Activated naive CD4-positive, alpha-beta T cell treated with anti-CD3 and anti-CD28 coated beads, Interleukin-2, amount 50 U/mL, for 24 hours (primary cell): ENCODE measurements around the gene LYSMD1.
"Not testable (repeated sequence)": the region's sequence is repeated elsewhere in the genome, so short reads cannot be mapped to it uniquely, and the experiment has no call there.

Experiments
- H3K27ac Mint-ChIP-seq: one replicate; pipeline ENCODE4 v1.8.0; 2021; ENCODE audit warnings: mild to moderate bottlenecking, mixed read lengths
- H3K27me3 Mint-ChIP-seq: one replicate; pipeline ENCODE4 v1.8.0; 2021; ENCODE audit warnings: mixed read lengths
- H3K36me3 Mint-ChIP-seq: one replicate; pipeline ENCODE4 v1.8.0; 2021; ENCODE audit warnings: mixed read lengths
- H3K4me1 Mint-ChIP-seq: one replicate; pipeline ENCODE4 v1.8.0; 2021; ENCODE audit warnings: mixed read lengths
- H3K4me3 Mint-ChIP-seq: one replicate; pipeline ENCODE4 v1.8.0; 2021; ENCODE audit warnings: mild to moderate bottlenecking, mixed read lengths
- H3K9me3 Mint-ChIP-seq: one replicate; pipeline ENCODE4 v1.8.0; 2021; ENCODE audit warnings: mixed read lengths

Gene LYSMD1, protein sequence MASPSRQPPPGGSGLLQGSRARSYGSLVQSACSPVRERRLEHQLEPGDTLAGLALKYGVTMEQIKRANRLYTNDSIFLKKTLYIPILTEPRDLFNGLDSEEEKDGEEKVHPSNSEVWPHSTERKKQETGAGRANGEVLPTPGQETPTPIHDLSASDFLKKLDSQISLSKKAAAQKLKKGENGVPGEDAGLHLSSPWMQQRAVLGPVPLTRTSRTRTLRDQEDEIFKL

GRCh38 chr1:151165738-151166504 lies at the start of gene LYSMD1, which contains the start of gene SCNM1:
Gene LYSMD1 (minus strand): TSS chr1:151165902. CDS start chr1:151165258, 644 bp downstream.
Gene SCNM1 (plus strand): TSS chr1:151166144. CDS start chr1:151166153, 9 bp downstream.
- peaks cover 59% of the 10 kb centered on the region for H3K4me1 Mint-ChIP-seq
- H3K4me3 Mint-ChIP-seq = peak within 1 kb of the TSS; percentile 98
- peaks cover 2% of the 10 kb centered on the region for H3K27me3 Mint-ChIP-seq
- peaks cover 14% of the 10 kb centered on the region for H3K36me3 Mint-ChIP-seq
- peak within 1 kb of the TSS; percentile 99 for H3K27ac Mint-ChIP-seq
- H3K9me3 Mint-ChIP-seq = no peaks in the 10 kb centered on the region

GRCh38 chr1:151213560-151213959 lies 47.9 kb upstream of the LYSMD1 start:
- H3K36me3 Mint-ChIP-seq = peaks cover 10% of the 10 kb centered on the region
- no peak overlapping the region for H3K27ac Mint-ChIP-seq
- H3K4me1 Mint-ChIP-seq = peaks cover 39% of the 10 kb centered on the region
- no peaks in the 10 kb centered on the region for H3K27me3 Mint-ChIP-seq
- no peaks in the 10 kb centered on the region for H3K9me3 Mint-ChIP-seq
- peak overlapping the region; percentile 30 for H3K4me3 Mint-ChIP-seq

- peak overlapping the region; percentile 59 for H3K27ac Mint-ChIP-seq
- H3K36me3 Mint-ChIP-seq = peaks cover 10% of the 10 kb centered on the region
- H3K9me3 Mint-ChIP-seq = no peaks in the 10 kb centered on the region
- peaks cover 39% of the 10 kb centered on the region for H3K4me1 Mint-ChIP-seq
- H3K4me3 Mint-ChIP-seq = peak overlapping the region; percentile 61
- no peaks in the 10 kb centered on the region for H3K27me3 Mint-ChIP-seq
Observed at GRCh38 chr1:151211972-151212705, 46.4 kb upstream of the LYSMD1 start.

- no peak overlapping the region for H3K27ac Mint-ChIP-seq
Observed at GRCh38 chr1:151210830-151211229, 45.1 kb upstream of the LYSMD1 start.

GRCh38 chr1:151205381-151205965 lies 39.8 kb upstream of the LYSMD1 start:
- H3K36me3 Mint-ChIP-seq, H3K9me3 Mint-ChIP-seq, H3K27me3 Mint-ChIP-seq, H3K27ac Mint-ChIP-seq, H3K4me3 Mint-ChIP-seq: not testable (repeated sequence)
- H3K4me1 Mint-ChIP-seq = peaks cover 30% of the 10 kb centered on the region

More at GRCh38 chr1:151210830-151211229, 45.1 kb upstream of the LYSMD1 start:
- Mint-ChIP-seq H3K36me3 (peaks cover 10% of the 10 kb centered on the region), H3K4me3 (peak overlapping the region; percentile 11), H3K27me3 (no peaks in the 10 kb centered on the region), H3K4me1 (peaks cover 38% of the 10 kb centered on the region), H3K9me3 (no peaks in the 10 kb centered on the region)

DNA sequence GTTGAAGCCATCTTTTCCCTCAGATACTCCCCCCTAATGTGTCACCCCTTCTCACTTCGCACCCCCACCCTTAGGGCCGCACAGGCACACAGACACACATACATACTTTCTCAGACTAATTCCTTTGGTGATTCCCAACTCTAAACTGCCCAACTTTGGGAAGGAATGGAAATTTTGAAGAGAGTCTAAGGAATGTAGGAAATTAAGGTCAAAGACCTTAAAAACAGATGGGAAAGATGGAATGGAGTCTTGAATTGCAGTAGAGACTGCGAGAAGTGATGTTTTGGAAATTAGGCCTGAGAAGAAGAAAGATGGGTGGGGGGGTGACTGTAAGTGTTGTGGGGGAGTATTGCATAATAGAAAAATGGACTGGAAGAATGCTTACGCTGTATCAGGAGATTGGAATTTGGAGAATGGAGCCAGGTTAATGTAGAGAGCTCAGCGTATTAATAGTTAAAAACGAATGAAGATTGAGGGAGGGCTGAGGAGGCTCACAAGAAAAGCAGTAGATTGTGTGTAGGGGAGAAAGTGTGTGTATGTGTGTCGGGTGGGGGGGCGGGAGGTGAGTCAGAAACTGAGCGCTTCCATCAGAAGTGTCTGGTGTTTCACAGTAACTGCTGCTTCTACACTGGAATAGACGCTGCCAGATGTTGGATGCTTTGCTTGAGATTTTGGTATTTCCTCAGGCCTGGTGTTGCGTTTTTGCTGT lies 34.3 kb upstream of the LYSMD1 start:
- peaks cover 11% of the 10 kb centered on the region for H3K36me3 Mint-ChIP-seq
- peaks cover 53% of the 10 kb centered on the region for H3K4me1 Mint-ChIP-seq
- peak overlapping the region; percentile 99 for H3K27ac Mint-ChIP-seq
- H3K4me3 Mint-ChIP-seq = peak overlapping the region; percentile 100
- no peaks in the 10 kb centered on the region for H3K27me3 Mint-ChIP-seq
- H3K9me3 Mint-ChIP-seq = no peaks in the 10 kb centered on the region

GRCh38 chr1:151198254-151199127 lies 32.8 kb upstream of the LYSMD1 start, which contains the start of gene PIP5K1A:
Gene PIP5K1A (plus strand): TSS chr1:151198552. CDS start chr1:151198997, 445 bp downstream.
- H3K27ac Mint-ChIP-seq = peak within 1 kb of the TSS; percentile 99

GRCh38 chr1:151197863-151198253 lies 32.2 kb upstream of the LYSMD1 start:
- H3K27me3 Mint-ChIP-seq = no peaks in the 10 kb centered on the region
- peak overlapping the region; percentile 99 for H3K27ac Mint-ChIP-seq
- H3K9me3 Mint-ChIP-seq = no peaks in the 10 kb centered on the region
- peaks cover 45% of the 10 kb centered on the region for H3K4me1 Mint-ChIP-seq
- peaks cover 9% of the 10 kb centered on the region for H3K36me3 Mint-ChIP-seq
- peak overlapping the region; percentile 100 for H3K4me3 Mint-ChIP-seq

More at GRCh38 chr1:151198254-151199127, 32.8 kb upstream of the LYSMD1 start, which contains the start of gene PIP5K1A:
- Mint-ChIP-seq H3K9me3 (no peaks in the 10 kb centered on the region), H3K27me3 (no peaks in the 10 kb centered on the region), H3K4me1 (peaks cover 45% of the 10 kb centered on the region), H3K36me3 (peaks cover 11% of the 10 kb centered on the region), H3K4me3 (peak within 1 kb of the TSS; percentile 100)

GRCh38 chr1:151196292-151196800 lies 30.6 kb upstream of the LYSMD1 start:
- Mint-ChIP-seq H3K36me3 (peaks cover 9% of the 10 kb centered on the region), H3K9me3 (no peaks in the 10 kb centered on the region), H3K4me1 (peaks cover 37% of the 10 kb centered on the region), H3K27ac (peak overlapping the region; percentile 82), H3K27me3 (no peaks in the 10 kb centered on the region), H3K4me3 (peak overlapping the region; percentile 65)

DNA sequence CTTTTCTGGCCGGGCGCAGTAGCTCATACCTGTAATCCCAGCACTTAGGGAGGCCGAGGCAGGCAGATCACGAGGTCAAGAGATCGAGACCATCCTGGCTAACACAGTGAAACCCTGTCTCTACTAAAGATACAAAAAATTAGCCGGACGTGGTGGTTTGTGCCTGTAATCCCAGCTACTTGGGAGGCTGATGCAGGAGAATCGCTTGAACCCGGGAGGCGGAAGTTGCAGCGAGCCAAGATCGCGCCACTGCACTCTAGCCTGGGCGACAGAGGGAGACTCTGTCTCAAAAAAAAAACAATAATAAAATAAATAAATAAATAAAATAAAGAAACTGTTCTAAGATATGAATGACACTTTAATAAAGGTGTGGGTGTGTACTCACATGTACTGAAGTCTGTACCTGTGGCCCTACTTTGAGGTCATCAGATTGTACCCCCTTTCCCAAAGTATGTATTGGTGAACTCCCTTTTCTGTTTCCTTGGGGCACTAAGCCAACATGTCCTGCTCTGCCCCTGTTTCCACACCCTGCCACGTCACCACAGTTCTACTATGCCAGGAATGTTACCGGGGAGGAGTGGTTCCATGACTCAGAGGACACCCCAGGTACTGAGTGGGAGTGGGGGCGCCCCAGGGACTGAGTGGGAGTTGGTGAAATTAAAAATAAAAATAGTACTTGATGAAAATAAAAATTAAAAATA lies 29.3 kb upstream of the LYSMD1 start:
- not testable (repeated sequence) for H3K27me3 Mint-ChIP-seq, H3K36me3 Mint-ChIP-seq, H3K4me3 Mint-ChIP-seq, H3K9me3 Mint-ChIP-seq, H3K27ac Mint-ChIP-seq
- peaks cover 38% of the 10 kb centered on the region for H3K4me1 Mint-ChIP-seq

GRCh38 chr1:151193856-151194255 lies 28.2 kb upstream of the LYSMD1 start:
- Mint-ChIP-seq H3K4me1 (peaks cover 35% of the 10 kb centered on the region), H3K4me3 (no peak overlapping the region), H3K9me3 (no peaks in the 10 kb centered on the region), H3K36me3 (peaks cover 6% of the 10 kb centered on the region), H3K27ac (no peak overlapping the region), H3K27me3 (no peaks in the 10 kb centered on the region)

GRCh38 chr1:151193304-151193703 lies 27.6 kb upstream of the LYSMD1 start:
- Mint-ChIP-seq H3K4me3 (no peak overlapping the region), H3K9me3 (no peaks in the 10 kb centered on the region), H3K27me3 (no peaks in the 10 kb centered on the region), H3K36me3 (peaks cover 3% of the 10 kb centered on the region), H3K4me1 (peaks cover 39% of the 10 kb centered on the region), H3K27ac (no peak overlapping the region)

- Mint-ChIP-seq H3K27ac (peak overlapping the region; percentile 8), H3K4me3 (peak overlapping the region; percentile 54), H3K9me3 (no peaks in the 10 kb centered on the region), H3K27me3 (no peaks in the 10 kb centered on the region), H3K4me1 (peaks cover 38% of the 10 kb centered on the region), H3K36me3 (peaks cover 2% of the 10 kb centered on the region)
Observed at GRCh38 chr1:151192047-151192446, 26.3 kb upstream of the LYSMD1 start.
